ENCODE measurements around the gene IGF2.

DNA sequence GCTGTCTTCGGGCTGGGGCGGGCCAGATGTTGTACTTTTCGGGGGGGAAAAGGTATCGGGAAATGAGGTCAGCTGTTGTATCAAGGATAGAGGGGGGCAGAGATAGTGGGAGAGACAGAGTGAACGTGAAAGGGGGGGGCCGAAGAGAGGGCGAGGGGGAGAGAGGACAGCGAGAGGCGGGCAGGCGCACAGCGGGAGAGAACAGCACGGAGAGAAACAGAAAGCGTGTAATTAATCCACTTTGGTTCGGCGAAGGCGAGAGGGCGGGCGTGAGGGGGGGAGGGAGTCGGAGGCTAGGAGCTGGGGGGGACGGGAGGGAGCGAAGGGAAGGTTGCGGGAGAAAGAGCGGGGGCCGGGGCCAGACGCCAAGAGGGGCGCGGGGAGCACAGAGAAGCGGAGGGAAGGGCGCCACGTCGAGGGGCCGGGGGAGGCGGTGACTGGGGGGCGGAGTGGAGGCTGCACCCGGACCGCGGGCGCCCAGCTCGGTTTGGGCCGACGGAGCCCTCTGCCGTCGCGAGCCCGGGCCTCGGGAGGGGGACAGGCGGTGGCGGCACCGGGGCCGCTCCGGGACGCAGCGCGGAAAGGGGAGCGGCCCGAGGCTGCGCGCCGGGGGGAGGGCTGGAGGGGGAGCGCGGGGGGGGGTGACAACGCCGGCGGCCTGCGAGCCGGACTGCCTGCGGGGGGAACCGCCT lies 612 bp downstream of the IGF2 start:
- TF ChIP-seq, protein P1, sequence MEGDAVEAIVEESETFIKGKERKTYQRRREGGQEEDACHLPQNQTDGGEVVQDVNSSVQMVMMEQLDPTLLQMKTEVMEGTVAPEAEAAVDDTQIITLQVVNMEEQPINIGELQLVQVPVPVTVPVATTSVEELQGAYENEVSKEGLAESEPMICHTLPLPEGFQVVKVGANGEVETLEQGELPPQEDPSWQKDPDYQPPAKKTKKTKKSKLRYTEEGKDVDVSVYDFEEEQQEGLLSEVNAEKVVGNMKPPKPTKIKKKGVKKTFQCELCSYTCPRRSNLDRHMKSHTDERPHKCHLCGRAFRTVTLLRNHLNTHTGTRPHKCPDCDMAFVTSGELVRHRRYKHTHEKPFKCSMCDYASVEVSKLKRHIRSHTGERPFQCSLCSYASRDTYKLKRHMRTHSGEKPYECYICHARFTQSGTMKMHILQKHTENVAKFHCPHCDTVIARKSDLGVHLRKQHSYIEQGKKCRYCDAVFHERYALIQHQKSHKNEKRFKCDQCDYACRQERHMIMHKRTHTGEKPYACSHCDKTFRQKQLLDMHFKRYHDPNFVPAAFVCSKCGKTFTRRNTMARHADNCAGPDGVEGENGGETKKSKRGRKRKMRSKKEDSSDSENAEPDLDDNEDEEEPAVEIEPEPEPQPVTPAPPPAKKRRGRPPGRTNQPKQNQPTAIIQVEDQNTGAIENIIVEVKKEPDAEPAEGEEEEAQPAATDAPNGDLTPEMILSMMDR (IDR thresholded peaks at IDR 0.05) = no peak
- no peak for TF ChIP-seq EZH2 (IDR thresholded peaks at IDR 0.05; ENCODE audit: borderline replicate concordance, insufficient read depth, low read depth, low read length, poor library complexity, severe bottlenecking)

All from B cell (primary cell).